Measurements from ENCODE around the gene COBL.

DNA sequence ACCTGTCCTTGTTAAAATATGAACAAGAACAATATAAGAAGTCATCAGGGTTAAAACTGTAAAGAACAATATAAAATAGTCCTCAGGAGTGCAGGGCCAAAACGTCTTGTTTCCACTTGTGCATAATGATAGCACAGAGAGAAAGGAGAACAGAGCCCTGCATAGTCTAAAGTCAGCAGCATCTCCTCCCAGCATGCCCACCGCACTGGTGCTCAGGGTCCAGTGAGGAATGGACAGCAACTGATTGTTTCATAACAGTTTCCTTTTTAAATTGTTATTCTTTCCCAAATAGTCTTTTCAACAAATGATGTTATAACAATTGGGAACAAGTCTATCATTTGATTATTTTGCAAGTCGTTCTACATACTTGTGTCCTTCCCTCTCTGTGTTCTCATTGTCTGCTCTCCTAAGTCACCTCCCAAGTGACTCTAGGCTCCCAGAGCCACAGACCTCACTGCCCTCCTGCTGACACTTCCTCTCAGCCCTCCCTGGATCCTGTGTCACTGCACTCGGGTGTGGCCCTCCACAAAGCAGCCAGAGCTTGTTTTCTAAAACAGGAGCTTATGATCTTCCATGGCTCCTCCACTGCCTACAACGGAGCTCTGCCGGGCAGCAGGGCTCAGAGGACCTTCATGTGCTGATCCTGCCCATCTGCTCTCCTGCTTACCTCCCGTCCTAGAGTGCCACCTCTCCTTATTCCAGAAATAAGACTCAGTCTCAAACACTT lies 27.6 kb downstream of the COBL start:
- TF ChIP-seq IRF1 (CRISPR knock-in tag; IDR thresholded peaks at IDR 0.05; ENCODE audit: borderline replicate concordance) (no peak), E2F1 (CRISPR knock-in tag; IDR thresholded peaks at IDR 0.05) (no peak), ESRRA (IDR thresholded peaks at IDR 0.05; ENCODE audit: borderline replicate concordance, low read depth) (no peak)
